SW 1271 (cell line): ENCODE data around the gene EIF3I.

Source experiments
- DNase-seq, 2 experiments: peaks; one replicate each; lab custom pipeline; 2025; lab: John Stamatoyannopoulos, UW

The EIF3I gene

DNA sequence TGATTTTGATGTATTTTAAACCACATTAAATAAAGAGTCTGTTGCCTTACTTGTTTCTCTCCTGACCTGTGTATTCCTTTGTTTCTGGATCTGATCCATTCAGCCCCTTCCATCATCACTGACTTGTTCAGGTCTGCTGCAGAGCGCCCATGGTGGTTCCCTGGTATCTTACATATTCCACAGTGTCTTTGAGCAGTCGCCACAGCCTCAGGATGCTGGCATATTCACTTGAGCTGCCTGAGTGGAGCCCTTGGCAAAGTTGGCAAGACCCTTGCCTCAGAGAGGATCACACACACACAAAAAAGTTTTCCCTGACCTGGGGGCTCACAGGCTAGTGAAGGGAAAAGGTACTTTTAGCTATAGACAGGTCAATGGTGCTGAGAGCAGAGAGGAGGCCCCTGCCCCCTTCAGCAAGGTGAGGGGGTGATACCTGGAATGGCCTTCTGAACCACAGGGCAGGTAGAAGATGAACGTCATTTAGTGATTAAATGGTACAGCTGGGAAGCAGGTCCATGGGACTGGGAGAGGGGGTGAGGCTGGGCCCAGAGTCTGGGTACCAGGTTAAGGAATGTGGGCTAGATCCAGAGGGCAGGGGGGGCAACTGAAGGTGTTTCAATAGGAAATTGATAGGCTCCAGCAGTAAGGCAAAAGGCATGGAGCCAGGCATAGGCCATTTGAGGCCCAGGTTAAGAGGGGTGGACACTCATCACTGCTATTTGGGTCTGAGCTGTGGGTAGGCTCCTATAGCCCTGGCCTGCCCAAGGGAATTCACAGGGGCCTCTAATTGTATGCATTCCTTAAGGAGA lies 23.8 kb upstream of the EIF3I start:
- no peak for DNase-seq

DNA sequence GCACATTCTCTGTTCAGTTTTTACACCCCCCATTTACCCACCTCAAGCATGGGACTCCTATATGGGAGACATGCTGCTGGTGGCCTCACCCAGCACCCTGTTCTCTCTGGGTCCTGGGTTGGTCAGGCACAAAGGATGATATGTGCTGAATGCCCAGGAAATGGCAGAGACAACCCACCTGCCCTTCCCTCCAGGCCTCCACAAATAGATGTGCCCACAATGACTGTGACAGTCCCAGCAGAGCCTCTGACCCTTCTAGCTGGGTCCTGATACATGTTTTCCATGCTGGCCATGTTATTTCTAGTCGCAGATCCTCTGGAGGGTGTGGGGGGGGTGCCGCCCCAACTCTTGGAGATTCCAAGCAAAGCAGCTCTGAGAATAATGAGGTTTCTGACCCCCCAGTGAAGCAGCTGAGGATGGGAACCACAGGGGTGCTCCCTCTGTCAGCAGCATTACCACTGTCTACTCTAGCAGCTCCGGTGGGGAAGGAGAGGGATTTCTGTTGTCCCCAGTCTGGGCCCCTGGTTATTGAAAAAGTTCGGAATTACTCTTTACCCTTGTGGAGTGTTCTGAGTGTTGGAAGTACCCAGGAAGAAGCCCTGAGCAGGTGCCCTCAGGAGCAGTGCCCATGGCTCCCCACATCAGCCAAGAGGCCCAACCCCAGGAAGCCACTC lies 23.0 kb upstream of the EIF3I start:
- no peak for DNase-seq

DNA sequence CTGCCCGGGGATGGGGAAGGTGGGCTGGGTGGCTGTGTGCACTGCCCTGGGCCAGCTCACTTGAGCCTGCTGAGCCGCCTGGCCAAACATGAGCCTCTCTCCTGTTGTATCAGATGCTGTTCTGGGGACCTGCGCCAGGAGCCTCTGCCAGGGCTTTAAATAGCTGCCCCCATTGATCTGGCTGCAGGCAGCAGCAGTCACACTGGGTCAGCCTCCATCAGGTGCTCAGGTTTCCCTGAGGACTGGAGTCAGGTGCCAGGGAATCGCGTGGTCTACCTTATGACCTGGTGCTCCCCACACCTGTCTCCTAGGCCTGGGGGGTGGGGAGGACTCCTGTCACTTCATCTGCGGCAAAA lies 22.5 kb upstream of the EIF3I start:
- DNase-seq = no peak

DNA sequence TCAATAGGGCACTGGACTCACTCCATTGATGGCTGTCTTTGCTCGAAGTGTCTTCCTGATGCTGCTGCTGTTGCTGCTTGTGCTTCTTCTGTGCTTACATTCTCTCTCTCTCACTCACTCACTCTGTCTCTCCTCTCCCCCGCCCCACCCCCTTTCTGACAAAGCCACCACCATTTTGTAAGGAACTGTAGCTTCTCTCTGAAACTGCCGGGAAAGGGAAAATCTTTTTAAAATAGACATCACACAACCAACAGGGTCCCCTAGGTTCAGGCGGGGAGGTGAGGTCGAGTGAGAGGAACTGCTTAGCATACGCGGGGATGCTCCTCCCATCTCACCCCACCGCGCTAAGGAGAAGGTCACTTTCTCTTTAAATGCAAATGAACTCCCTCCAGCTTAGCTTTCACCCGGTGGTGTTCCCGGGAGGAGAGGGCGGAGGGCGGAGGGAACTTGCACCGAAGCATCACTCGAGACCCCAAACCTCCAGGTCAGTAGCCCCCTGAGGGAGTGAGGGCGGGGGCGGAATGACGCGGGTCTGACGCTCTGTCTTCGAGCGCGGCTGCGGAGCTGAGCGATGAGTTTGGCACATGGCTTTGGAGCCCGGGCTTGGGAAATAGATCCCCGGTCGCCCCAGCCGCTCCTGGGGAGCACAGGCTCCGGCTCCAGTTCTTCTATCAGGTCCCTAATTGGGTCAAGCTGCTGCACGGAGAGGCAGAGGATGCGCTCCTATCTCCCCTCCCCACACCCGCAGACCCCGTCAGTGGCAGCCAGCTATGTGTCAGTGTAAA lies 21.8 kb upstream of the EIF3I start, which contains the start of gene CCDC28B:
TSS of gene CCDC28B (plus strand) at position 370 of the 785 bp plus-strand sequence. CDS start 1,341 bp downstream, outside the sequence.
- peak in 1 of 2 experiments; percentile 45 for DNase-seq

DNA sequence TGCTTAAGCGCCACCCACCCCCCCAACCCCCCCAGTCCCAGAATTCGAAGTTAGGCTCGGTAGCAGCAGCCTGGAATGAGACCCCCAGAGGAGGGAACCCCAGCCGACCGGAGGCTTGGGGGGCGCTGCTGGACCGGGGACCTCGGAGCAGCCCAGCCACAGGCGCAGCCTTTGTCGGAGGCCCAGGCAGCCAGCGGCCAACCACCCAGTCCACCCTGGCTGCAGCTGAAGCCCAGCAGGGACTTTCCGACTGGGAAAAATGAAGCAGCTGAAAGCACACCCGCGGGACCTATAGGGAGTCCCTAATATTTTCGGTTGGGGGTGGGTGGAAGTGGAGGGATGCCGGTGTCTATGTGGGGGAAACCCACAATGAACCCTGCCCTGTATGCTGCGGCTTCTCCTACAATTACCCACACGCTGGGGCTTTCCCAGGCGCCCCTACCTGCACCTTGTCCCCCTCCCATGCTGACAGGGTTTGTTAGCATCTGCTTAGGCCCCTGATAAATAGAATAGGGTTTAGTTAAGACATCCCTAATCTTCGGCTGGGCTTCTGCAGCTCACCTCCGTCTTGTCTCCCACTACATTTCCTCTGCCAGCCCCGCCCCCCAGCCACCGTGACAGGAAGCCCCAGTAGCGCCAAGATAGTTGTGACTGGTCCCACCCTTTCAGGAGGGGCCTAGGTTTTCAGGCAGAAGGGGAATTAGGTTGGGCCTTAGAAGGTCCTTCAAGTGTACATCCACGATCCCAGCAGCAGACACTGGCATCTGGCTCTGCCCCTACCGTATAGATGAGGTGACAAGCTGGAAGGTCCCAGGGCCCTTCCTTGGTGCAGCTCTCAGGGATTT lies 21.0 kb upstream of the EIF3I start:
- DNase-seq = no peak

DNA sequence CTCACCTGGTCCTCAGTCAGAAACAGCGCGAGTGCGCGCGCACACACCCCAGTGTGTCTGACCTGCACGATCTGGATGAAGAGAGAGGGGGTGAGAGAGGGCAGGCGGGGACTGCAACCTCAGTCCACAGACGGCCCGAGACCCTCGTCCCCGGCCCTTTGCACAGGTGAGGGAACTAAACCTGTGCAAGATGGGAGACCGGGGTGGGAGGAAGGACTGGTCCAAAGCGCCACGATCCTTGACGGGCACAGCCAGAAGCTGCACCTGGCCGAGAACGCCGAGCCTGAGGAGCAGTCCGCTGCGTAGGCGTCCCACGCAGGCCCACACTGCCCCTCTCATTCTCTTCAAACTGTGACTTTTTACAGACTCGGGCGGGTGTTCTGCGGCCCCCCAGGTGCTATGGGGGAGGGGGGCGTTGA lies 17.3 kb upstream of the EIF3I start:
- no peak for DNase-seq

DNA sequence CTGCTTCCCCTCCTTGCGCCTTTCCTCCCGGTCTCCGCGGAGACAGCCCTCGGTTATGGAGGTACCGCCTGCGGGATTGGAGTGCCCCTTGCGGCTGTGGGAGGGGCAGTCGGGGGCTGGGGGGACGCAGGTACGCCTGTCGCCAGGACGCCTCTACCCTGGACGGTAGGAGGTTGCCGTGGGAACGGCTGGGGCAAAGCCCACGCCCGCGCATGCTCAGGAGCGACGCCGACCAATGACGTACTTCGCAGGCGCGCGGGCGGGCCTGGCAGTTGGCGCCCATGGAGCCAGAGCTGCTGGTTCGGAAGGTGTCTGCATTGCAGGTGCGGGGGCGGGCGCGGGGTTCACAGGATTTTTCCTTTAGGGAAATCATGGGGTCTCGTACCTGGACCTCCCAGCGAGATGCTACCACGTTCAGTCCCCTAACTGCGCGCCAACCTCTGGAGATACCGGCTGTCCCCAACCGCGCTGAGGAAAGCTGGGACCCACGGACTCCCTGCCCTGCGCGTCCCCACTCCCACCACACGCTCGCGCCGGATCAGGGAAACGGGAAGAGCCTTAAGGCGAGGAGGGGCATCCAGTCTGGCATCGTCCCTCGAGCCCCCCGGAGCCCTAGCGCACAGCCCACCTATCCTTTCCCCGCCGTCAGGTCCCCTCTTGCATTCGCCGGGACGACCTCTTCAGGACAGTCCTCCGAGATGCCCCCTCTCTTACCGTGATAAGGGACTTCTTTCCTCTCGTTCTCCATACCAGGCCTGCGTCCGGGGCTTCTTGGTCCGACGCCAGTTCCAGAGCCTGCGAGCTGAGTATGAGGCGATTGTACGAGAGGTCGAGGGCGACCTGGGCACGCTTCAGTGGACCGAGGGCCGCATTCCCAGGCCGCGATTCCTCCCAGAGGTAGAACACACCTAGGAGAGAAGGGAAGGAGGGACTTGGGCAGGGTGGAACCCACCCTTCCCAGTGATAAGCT lies 16.5 kb upstream of the EIF3I start, which contains the start of gene IQCC:
TSS of gene IQCC (plus strand) at position 271 of the 970 bp plus-strand sequence. CDS start at position 282, 11 bp downstream.
- DNase-seq = peak; percentile 54 to 75

DNA sequence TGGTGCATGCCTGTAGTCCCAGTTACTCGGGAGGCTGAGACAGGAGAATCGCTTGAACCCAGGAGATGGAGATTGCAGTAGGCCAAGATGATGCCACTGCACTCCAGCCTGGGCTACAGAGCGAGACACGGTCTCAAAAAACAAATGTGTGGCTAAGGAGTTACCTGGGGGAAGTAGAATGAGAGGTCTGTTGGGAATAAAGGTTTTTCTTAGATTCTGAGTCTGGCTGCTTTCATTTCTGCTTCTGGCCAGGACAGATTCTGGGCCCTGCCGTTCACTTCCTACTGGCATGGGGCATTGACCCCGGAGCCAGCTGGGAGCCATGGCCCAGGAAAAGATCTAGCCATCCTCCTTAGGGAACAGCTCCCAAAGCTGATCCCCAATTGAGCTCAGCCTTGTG lies 13.7 kb upstream of the EIF3I start:
- no peak for DNase-seq

DNA sequence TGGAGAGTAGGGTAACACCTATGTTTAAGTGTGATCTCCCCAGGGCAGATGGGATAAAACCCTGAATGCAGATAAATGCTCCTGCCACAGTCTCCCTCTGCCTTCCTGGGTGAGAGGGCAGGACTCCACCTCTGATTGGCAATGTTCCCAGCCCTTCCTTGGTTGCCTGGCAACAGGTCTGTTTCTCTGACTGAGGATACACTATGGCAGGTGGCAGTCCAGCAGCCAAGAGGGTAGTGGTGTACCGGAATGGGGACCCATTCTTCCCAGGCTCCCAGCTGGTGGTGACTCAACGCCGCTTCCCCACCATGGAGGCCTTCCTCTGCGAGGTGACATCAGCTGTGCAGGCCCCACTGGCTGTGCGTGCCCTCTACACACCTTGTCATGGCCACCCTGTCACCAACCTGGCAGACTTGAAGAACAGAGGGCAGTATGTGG lies 13.3 kb upstream of the EIF3I start, which contains the start of gene DCDC2B:
TSS of gene DCDC2B (plus strand) at position 199 of the 438 bp plus-strand sequence. CDS start at position 204, 5 bp downstream.
- peak in 1 of 2 experiments; percentile 27 for DNase-seq

DNA sequence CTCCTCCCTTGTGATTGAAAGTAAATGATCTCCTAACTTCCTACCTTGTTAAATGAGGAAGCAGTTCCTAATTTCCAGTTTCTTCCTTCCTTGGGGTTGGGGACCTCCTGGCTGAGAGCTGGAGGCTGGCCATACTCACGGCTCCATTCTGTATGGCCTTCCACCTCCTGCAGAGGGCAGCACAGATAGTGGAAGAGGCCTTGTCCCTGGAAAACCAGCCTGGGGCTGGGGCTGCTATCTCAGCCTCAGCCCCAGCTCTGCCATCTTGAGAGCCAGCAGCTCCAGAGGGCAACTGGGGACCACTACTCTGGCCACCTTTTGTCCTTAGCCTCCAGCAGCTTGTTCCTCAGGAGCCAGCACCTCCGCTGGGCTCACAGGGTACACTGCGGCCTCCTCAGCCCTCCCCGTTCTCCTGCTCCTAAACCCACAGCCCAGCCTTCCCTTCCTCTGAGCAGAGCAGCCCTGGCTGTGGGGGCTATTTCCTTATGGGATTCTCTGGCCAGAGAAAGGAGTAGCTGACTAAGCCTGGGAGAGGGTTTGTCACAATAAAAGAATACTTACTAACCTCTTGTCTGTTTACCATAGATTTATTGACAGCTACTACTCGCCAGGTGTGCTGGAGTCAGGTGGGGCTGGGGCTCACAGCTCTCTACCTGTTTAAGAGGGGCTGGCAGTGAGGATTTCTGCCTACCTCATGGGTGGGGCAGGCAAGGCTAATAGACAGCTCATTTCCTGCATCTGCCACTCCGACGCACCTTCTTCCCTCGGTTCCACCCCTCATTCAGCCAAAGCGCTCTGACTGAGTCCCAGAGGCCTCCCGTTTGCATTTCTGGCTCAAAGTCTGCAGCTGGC lies 6.4 kb upstream of the EIF3I start:
- DNase-seq = peak; percentile 34 to 48

DNA sequence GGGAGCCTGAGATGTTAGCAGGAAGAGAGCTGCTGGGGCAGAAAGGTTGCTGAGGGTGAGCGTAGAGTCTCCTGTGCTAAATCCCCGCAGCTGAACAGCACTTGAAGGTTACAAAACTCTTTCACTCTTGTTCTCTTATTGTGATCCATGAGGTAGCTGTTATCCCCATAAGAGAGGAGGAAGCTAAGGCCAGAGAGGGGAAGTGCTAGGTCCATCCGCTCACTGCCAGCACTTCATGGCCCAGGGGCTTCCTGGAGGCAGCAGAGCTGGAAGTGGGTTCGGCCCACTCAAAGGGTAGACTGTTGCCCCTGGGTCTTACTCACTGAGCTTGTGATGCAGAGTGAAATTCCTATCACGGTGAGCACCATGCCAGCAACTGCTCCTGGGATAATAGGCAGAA lies 5.6 kb upstream of the EIF3I start:
- DNase-seq = no peak

DNA sequence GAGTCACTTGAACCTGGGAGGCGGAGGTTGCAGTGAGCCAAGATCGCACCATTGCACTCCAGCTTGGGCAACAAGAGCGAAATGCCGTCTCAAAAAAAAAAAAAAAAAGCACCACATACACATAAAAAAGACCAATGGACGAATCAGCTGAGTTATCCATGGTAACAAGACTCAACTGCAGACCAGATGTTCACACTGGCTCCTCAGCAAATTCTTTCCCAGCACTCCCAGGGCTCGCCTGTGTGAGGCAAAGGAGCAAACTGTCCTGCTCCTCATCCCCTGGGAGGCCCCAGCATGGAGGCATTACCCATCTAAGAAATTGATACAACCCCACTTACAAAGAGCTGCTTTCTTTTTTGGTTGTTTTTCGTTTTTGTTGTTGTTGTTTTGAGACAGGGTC lies 3.2 kb upstream of the EIF3I start:
- DNase-seq = no peak

DNA sequence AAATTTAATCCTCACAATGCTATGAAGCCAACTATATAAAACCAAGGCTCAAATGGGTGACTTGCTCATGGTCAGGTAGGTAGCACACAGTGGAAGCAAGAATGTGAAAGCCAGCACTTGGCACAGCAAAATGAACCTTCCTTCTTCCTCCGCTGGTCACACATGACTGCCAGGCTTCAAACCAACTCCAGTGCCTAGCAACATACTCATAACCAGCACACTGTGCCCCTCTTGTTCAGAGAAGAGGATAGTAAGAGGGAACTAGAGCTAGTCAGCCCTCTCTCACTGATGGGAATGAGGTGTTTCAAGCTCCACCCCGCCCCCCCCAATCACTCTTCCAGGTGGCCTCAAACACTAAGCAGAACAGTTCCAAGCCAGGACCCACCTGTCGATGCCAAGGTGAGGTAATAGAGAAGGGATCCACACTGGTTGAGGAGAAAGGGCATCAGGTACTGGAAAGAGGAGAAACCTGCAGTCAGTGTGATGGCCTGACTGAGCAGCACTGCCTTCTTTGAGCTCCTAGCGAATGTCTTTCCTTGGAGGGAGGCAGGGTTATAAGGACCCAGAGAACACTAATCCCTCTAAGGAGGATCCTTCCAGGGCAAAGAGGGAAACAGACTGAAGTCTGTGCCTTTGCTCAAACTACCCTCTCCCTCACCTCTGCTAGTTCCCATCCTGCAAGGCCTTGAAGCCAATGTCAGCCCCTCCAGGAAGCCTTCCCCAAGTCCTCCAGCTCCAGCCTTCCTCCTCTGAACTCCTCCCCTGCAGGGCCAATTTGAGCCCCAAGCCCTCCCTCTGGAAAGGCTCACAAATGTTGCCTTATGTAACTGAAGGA lies 1.2 kb upstream of the EIF3I start:
- DNase-seq = no peak

DNA sequence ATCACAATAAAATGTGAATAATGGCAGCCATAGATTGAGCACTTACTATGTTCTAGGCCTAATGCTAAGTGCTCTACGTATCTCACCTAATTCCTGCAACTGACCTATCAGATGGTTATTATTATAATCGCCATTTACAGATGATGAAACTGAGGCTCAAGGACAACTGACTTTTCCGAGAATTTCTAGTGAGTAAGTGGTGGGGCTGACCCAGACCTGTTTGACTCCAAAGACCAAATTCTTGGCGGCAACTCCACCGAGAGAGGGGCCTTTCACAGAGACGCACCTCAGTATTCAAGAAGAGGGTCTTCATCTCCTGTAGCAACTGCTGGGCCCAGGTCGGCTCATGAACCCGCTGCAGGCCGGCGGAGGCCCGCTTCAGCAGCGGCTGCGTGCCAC lies 627 bp upstream of the EIF3I start:
- no peak for DNase-seq

DNA sequence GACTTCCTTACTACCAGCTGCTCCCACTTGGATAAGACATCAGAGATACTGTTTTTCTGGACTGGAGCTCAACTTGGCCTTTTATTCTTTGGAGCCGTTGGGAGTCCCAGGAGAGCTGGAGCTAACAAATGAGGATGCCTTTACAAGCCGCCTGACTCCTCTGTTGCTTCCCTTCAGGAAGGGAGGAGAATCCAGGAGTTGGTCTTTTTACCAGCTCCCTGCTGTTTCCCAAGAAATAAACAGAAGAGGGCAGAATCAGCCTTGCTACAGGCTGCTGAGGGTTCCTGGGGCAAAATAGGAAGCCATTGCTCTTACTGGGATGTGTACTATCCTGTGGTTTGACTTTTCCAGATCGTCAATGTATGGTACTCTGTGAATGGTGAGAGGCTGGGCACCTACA lies 1.5 kb downstream of the EIF3I start:
- no peak for DNase-seq

DNA sequence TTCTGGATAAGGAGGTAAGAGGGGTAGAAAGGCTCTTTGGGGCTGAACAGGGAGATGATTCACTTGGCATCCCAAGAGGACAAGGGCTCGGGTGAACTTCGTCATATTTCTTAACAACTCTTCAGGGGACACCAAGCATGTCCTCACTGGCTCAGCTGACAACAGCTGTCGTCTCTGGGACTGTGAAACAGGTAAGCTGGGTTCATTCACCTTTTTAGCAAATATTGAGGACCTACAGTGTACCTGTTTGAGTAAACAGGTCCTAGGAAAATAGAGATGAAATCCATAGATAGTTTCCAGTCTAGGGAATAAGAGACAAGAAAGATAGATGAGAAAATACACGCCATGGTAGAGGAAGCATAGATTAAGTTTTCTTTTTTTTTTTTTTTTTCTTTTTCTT lies 2.1 kb downstream of the EIF3I start:
- no peak for DNase-seq

DNA sequence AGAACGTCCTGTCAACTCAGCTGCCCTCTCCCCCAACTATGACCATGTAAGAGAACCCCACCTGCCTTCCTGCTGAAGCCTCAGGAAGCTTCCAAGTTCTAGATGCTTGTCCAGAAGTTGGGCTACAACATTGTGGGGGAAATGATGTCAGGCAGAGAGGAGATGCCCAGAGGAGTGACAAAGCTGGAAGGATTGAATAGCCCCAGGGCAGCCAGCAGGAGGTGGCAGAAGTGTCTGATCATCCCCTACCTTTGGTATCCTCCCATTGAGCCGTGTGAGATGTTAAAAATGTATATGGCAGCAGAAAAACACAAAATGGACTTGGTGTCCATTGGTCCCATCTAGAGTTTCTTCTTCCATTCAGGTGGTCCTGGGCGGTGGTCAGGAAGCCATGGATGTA lies 6.6 kb downstream of the EIF3I start:
- no peak for DNase-seq

DNA sequence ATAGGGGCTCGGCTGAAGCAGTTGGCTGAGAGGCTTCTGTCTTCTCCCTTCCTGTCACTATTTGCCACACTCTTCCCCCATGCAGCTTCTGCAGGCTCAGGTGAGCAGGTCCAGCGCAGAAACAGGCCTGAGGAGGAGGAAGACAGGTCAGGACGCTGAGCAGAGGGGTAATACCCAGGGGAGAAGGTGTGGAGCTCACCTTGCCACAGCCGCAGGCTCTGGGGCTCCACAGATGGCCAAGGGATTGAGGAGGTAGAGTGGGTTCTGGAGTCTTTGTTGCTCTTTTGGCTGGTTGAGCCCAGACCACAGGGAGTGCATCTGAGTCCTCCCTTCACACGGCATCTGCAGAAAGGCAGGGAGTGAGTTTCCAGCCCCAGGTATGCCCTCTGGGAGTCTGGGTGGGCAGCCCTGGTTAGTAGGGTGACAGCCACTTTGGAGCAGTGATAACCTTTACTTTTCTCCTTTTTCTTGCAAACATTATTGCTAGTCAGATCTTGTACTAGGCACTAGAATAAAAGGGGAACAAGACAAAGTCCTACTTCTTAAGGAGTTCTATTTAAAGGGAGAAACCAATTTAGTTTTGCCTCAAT lies 9.7 kb downstream of the EIF3I start:
- DNase-seq = no peak
